ENCODE measurements around the gene NTSR1. TPM values are rescaled to one million over a fixed set of nuclear protein-coding genes. Genes with fewer than 3 reads are reported as not detected.

NTSR1 gene
- total RNA-seq, 2 donors from 2014 or later: 0.74 TPM; not detected in 1

GRCh38 chr20:62714799-62715198, 6.2 kb downstream of the NTSR1 start:
- Histone ChIP-seq H3K27me3 (replicated peaks; ENCODE audit: insufficient read depth) (peaks cover 14% of the 10 kb centered on the region), H3K27ac (no peak overlapping the region), H3K9me3 (no peaks in the 10 kb centered on the region), H3K4me1 (replicated peaks) (no peaks in the 10 kb centered on the region), H3K4me3 (no peak overlapping the region), H3K36me3 (no peaks in the 10 kb centered on the region)
- intact Hi-C loops (cut with DNase I): no loop called here
- TF ChIP-seq POLR2A (IDR thresholded peaks at IDR 0.05): no peak
- TF ChIP-seq CTCF (IDR thresholded peaks at IDR 0.05): no peak
- no peak for TF ChIP-seq POLR2AphosphoS5 (IDR thresholded peaks at IDR 0.05)
- WGBS: 93% methylated on average over 6 of the region's 6 CpGs
- no peak for DNase-seq (ENCODE audit: low spot score)

DNA sequence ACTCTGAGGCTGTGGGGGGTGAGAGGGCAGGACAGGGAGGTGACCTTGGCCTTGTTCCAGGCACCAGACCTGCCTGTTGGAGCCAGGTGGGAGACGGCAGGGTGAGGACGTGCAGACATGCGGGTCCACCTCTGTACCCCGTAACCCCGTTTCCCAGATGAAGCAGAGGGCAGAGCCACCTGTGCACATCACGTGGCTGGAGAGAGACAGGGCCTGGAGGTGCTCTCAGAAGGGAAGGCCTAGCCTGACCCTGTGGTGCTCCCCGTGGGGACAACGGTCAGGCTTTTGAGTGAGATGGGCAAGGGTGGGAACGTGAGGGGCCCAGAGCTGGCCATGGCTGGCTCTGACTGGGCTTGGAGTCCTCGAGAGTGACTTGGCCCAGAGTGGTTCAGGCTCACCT, 6.6 kb downstream of the NTSR1 start:
- intact Hi-C loops (cut with DNase I): no loop called here
- H3K27ac ChIP-seq: no peak overlapping the region
- no peak for TF ChIP-seq POLR2AphosphoS5 (IDR thresholded peaks at IDR 0.05)
- TF ChIP-seq CTCF (IDR thresholded peaks at IDR 0.05): no peak
- TF ChIP-seq POLR2A (IDR thresholded peaks at IDR 0.05): no peak

GRCh38 chr20:62716198-62716940, 7.7 kb downstream of the NTSR1 start:
- WGBS: 72% methylated on average over 30 of the region's 30 CpGs
- DNase-seq (ENCODE audit: low spot score): no peak
- no peak for TF ChIP-seq CTCF (IDR thresholded peaks at IDR 0.05)
- no peak for TF ChIP-seq POLR2A (IDR thresholded peaks at IDR 0.05)
- no peak for TF ChIP-seq POLR2AphosphoS5 (IDR thresholded peaks at IDR 0.05)
- Histone ChIP-seq H3K4me3 (no peak overlapping the region), H3K4me1 (replicated peaks) (no peaks in the 10 kb centered on the region), H3K27me3 (replicated peaks; ENCODE audit: insufficient read depth) (peaks cover 8% of the 10 kb centered on the region), H3K9me3 (no peaks in the 10 kb centered on the region), H3K27ac (no peak overlapping the region), H3K36me3 (no peaks in the 10 kb centered on the region)
- intact Hi-C loops (cut with DNase I): no loop called here

More for the DNA sequence above, 6.6 kb downstream of the NTSR1 start:
- H3K27me3 ChIP-seq (replicated peaks; ENCODE audit: insufficient read depth): peaks cover 11% of the 10 kb centered on the region
- H3K36me3 ChIP-seq: no peaks in the 10 kb centered on the region
- no peak for DNase-seq (ENCODE audit: low spot score)
- no peak overlapping the region for H3K4me3 ChIP-seq
- H3K4me1 ChIP-seq (replicated peaks): no peaks in the 10 kb centered on the region
- H3K9me3 ChIP-seq: no peaks in the 10 kb centered on the region
- 87% methylated on average over 10 of the region's 10 CpGs for WGBS

DNA sequence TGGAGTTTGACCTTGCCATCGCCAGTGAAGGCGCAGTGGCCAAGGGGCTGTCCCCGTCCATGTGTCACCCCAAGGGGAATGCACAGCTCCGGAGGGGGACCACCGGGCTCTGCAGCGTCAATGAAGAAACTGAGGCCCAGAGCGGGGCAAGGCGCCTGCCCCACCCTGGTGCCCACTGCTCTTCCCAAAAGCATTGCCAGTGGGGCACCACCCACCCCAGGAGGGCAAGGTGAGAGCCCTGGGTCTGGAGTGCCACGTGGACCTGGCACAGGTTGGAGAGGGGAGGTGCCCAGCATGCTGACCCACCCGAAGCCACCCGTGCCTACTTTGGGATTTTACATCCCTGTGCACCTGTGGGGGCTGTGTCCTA, 8.3 kb downstream of the NTSR1 start:
- Histone ChIP-seq H3K27ac (no peak overlapping the region), H3K4me3 (no peak overlapping the region), H3K36me3 (no peaks in the 10 kb centered on the region), H3K27me3 (replicated peaks; ENCODE audit: insufficient read depth) (peaks cover 6% of the 10 kb centered on the region), H3K4me1 (replicated peaks) (no peaks in the 10 kb centered on the region), H3K9me3 (no peaks in the 10 kb centered on the region)
- intact Hi-C loops (cut with DNase I): no loop called here
- 90% methylated on average over 11 of the region's 11 CpGs for WGBS
- DNase-seq (ENCODE audit: low spot score): no peak
- no peak for TF ChIP-seq POLR2AphosphoS5 (IDR thresholded peaks at IDR 0.05)

- no peak for TF ChIP-seq CTCF (IDR thresholded peaks at IDR 0.05)
- TF ChIP-seq POLR2A (IDR thresholded peaks at IDR 0.05): no peak
- no peak for TF ChIP-seq POLR2AphosphoS5 (IDR thresholded peaks at IDR 0.05)
- WGBS: 50% methylated on average over 18 of the region's 18 CpGs
- Histone ChIP-seq H3K27ac (no peak overlapping the region), H3K4me1 (replicated peaks) (no peaks in the 10 kb centered on the region), H3K27me3 (replicated peaks; ENCODE audit: insufficient read depth) (peaks cover 12% of the 10 kb centered on the region), H3K9me3 (no peaks in the 10 kb centered on the region), H3K36me3 (no peaks in the 10 kb centered on the region), H3K4me3 (no peak overlapping the region)
- intact Hi-C loops (cut with DNase I): no loop called here
- no peak for DNase-seq (ENCODE audit: low spot score)
Observed at GRCh38 chr20:62717933-62718332, 9.3 kb downstream of the NTSR1 start.
